HS-27A (cell line): ENCODE data around the gene TRMT44.
"Not testable (repeated sequence)": the region's sequence is repeated elsewhere in the genome, so short reads cannot be mapped to it uniquely, and the experiment has no call there.

ENCODE experiments used
- DNase-seq: peaks from one replicate; pipeline ENCODE4 v3.0.0-alpha.2; 2012; ENCODE audit warnings: low read depth, missing footprints

The TRMT44 gene

DNA sequence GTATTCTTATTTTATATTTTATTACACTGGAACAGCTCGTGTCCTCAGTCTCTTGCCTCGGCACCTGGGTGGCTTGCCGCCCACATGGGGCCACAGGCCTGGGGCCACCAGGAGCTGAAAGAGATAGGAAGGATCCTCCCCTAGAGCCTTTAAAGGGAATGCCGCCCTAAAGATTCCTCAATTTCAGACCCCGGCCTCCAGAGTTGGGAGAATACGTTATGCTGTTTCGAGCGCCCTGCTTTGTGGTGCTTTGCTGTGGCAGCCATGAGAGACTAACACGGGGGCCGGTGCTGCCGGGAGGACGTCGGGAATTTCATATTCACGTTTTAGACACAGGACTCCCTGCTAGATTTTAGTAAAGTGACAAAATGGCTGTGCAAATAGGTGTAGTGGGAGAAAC lies 33.3 kb upstream of the TRMT44 start:
- no peak for DNase-seq

DNA sequence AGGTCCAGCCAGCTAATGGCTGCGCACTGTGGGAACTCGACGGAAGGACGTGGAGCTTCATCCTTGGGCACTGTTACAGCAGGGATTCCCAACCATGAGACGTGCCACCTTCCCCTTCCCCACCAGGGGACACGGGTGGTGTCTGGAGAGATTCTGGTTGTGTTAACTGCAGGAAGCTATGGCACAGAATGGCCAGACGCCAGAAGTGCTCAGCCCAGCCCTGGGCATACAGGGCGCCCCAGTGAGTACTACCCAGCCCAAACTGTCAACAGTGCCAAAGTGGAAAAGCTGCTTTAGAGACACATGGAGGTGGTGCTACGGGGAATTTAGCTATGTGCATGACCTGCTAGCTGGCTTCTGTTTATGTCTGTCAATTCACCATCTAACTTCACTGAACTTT lies 32.8 kb upstream of the TRMT44 start:
- no peak for DNase-seq

- DNase-seq: no peak
Measured at GRCh38 chr4:8409264-8410065, 31.1 kb upstream of the TRMT44 start.

GRCh38 chr4:8410066-8410625 lies 30.4 kb upstream of the TRMT44 start:
- DNase-seq: no peak

GRCh38 chr4:8410641-8411271 lies 29.8 kb upstream of the TRMT44 start:
- no peak for DNase-seq

DNA sequence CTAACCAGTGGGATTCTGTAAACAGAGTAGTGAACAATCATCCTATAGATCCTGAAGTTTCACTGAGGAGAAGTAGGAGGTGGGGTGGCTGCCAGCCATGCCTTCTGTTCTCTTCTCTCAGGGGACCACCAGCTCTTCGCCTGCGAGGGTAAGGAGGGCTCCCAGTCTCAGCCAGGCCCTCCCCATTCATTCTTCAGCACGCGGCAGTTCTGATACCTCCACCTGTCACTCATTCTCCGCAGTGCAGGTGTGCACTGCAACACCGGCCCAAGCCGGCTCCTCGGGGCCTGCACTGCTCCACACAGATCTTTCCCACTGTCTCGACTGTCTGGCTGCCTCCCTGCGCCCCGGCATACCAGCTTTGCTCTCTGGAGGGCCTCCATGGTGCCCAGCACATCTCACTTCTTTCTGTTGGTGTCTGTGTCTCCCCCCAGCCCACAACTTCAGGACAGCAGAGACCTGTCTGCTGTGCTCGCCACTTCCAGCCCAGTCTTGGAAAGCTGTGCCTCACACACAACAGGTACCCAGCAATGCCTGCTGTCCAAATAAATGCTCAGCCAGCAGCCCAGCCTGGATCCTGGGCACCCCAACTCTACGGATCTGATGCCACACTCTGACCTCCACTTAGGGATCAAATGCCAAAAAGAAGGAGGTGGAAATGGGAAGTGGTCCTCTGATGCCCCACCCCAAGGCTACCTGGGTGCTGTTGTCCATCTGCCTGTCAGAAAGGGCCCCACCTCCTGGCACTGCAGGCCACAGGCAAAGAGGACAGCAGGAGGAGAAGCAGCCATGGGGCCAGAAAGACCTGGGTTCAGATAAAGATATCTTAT lies 29.0 kb upstream of the TRMT44 start:
- DNase-seq: no peak

GRCh38 chr4:8412288-8412687 lies 28.3 kb upstream of the TRMT44 start:
- no peak for DNase-seq

DNA sequence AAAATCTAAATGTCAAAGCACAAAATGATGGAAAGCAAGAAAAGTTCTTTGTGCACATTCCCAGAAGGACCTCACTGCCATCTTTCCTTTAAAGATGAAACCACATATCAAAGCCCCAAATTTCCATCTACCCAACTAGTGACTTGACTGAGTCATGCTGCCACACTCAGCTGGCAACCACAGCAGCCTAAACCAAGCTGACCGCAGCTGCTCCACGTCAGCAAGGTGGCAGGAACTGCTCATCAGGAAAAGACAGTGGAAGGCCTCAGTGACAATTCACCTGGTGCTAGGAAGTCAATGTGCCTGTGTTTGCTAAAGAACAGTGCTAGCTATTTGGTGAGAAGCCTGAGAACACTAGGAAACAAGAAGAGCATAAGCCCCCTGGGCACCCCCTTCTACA lies 26.2 kb upstream of the TRMT44 start:
- no peak for DNase-seq

GRCh38 chr4:8417071-8417614 lies 23.4 kb upstream of the TRMT44 start:
- no peak for DNase-seq

GRCh38 chr4:8419222-8420041 lies 21.1 kb upstream of the TRMT44 start:
- no peak for DNase-seq

DNA sequence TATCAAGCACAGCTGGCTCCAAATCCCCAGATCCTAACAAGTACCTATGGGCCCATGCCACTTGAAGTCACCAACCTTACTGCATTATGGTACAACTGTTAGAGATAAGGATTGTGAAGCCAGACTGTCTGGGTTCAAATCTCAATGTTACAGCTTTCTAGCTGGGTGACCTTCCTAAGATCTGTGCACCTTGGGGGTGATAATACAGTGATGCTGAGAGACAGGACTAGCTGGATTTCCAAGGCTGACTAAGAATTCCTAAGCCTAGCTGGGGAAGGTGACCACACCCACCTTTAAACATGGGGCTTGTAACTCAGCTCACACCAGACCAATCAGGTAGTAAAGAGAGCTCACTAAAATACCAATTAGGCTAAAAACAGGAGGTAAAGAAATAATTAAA lies 20.4 kb upstream of the TRMT44 start:
- not testable (repeated sequence) for DNase-seq

- DNase-seq: no peak
Measured at GRCh38 chr4:8422327-8422726, 18.2 kb upstream of the TRMT44 start.

GRCh38 chr4:8422786-8423185 lies 17.8 kb upstream of the TRMT44 start:
- no peak for DNase-seq

DNA sequence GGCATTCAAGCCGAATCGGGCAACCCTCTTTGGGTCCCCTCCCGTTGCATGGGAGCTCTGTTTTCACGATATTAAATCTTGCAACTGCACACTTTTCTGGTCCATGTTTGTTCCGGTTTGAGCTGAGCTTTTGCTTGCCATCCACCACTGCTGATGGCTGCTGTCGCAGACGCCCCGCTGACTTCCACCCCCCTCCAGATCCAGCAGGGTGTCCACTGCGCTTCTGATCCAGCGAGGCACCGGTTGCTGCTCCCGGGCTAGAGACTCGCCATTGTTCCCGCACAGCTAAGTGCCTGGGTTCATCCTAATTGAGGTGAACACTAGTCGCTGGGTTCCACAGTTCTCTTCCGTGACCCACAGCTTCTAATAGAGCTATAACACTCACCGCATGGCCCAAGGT lies 13.3 kb upstream of the TRMT44 start:
- no peak for DNase-seq

DNA sequence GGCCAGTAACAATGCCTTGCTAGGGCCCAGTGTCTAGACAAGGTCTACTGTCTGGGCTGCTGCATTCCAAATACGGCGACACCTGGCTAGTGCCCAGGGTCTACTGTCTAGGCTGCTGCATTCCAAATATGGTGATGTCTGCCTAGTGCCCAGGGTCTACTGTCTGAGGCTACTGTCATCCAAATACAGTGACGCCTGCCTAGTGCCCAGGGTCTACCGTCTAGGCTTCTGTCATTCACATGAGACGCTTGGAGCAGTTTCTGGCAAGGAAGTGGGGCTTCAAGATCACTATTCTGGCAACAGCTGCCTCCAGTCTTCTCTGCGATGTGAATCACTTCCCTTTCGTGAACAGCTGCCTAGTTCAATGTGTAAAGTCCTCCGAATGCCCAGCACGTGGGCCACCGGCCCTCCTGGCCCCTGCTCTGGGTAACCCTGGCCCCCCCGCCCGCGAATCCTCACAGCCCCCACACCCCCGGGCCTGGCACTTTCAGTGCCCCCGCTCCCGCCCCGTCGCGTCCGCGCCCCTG lies 12.8 kb upstream of the TRMT44 start:
- no peak for DNase-seq

- peak; percentile 50 for DNase-seq
Measured at GRCh38 chr4:8428288-8429097, 12.1 kb upstream of the TRMT44 start.

GRCh38 chr4:8431553-8431952 lies 9.0 kb upstream of the TRMT44 start:
- DNase-seq: no peak

GRCh38 chr4:8433136-8433535 lies 7.4 kb upstream of the TRMT44 start:
- DNase-seq: no peak

DNA sequence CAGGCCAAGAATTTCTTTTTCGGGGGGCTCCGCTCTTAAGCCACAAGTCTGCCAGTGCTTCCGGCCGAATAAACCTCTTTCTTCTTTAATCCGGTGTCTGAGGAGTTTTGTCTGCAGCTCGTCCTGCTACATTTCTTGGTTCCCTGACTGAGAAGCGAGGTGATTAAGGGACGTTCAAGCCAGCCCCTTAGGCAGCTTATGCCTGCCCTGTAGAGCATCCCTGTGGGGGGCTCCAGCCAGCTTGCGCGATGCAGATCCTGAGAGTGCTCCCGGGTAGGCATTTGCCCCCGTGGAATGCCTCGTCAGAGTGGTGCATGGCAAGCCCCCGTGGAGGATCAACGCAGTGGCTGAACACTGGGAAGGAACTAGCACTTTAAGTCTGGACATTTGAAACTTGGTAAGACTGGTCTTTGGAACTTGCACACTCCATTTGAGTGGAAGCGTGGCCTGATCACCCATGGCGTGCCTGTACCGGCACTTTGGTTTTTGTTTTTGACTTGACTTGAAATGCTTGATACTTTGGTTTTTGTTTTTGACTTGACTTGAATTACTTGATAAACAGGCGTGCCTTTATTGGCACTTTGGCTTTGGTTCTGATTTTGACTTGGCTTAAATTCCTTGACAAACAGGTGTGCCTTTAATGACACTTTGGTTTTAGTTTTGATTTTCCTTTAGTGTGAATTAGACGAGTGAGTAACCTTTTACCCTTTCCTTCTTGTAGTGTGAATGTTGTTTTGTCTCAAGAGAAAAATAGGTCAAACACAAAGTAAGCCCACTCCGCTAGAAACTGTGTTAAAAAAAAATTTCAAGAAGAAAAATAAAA lies 6.1 kb upstream of the TRMT44 start:
- DNase-seq: no peak
